Fibroblast of lung (primary cell): ENCODE measurements around the gene RFX2. TPM values are rescaled to one million over a fixed set of nuclear protein-coding genes. Genes with fewer than 3 reads are reported as not detected.

Experiments
- DNase-seq, 2 donors: peaks; one replicate each; pipeline versions ENCODE4 v3.0.0 to v3.0.0-alpha.2; 2010; ENCODE audit warnings: low read depth in 2 of 2
- H2AFZ ChIP-seq: 2 replicates; pipeline ENCODE4 v1.5.1; 2012; ENCODE audit warnings: low read length, control low read depth, inconsistent platforms
- H3K27ac ChIP-seq: 2 replicates; pipeline ENCODE4 v1.5.1; 2011; ENCODE audit warnings: low read length, control low read depth; ENCODE audit not compliant: insufficient read depth
- H3K27me3 ChIP-seq: 2 replicates; pipeline ENCODE4 v1.5.1; 2011; ENCODE audit warnings: mild to moderate bottlenecking, low read length; ENCODE audit not compliant: control insufficient read depth, insufficient read depth
- H3K36me3 ChIP-seq: 2 replicates; pipeline ENCODE4 v1.5.1; 2011; ENCODE audit warnings: low read length; ENCODE audit not compliant: control insufficient read depth, insufficient read depth
- H3K4me1 ChIP-seq: 2 replicates; pipeline ENCODE4 v1.5.1; 2011; ENCODE audit warnings: low read length; ENCODE audit not compliant: control insufficient read depth, insufficient read depth; ENCODE audit errors: extremely low read depth
- H3K4me2 ChIP-seq: 2 replicates; pipeline ENCODE4 v1.5.1; 2011; ENCODE audit warnings: low read length, control low read depth; ENCODE audit not compliant: insufficient read depth; ENCODE audit errors: extremely low read depth
- H3K4me3 ChIP-seq, 4 experiments: fragments of 200-600 bp in 1 of 4; sonication (generic) in 1 of 4; replicated peaks in 1 of 4; 2 replicates each; pipeline ENCODE4 v1.5.1; 2011 to 2016; ENCODE audit warnings: low read length in 4 of 4, low read depth in 3 of 4, mild to moderate bottlenecking in 3 of 4, control low read depth in 2 of 4, inconsistent platforms in 1 of 4, mixed read lengths in 1 of 4; ENCODE audit not compliant: insufficient read depth in 1 of 4; ENCODE audit errors: control extremely low read depth in 1 of 4
- H3K79me2 ChIP-seq: 2 replicates; pipeline ENCODE4 v1.5.1; 2012; ENCODE audit warnings: mild to moderate bottlenecking, low read length, inconsistent platforms; ENCODE audit not compliant: control insufficient read depth, insufficient read depth
- H3K9ac ChIP-seq: 2 replicates; pipeline ENCODE4 v1.5.1; 2011; ENCODE audit warnings: mild to moderate bottlenecking, low read length, control low read depth; ENCODE audit not compliant: insufficient read depth
- H3K9me3 ChIP-seq: 2 replicates; pipeline ENCODE4 v1.5.1; 2012; ENCODE audit warnings: low read depth, low read length; ENCODE audit not compliant: control insufficient read depth, insufficient read depth
- H4K20me1 ChIP-seq: 2 replicates; pipeline ENCODE4 v1.5.1; 2011; ENCODE audit warnings: low read length; ENCODE audit not compliant: control insufficient read depth, insufficient read depth; ENCODE audit errors: extremely low read depth
- CTCF ChIP-seq, 2 donors: IDR thresholded peaks in 1 of 2; conservative IDR thresholded peaks in 1 of 2; 1 replicate in 1 of 2; 2 replicates in 1 of 2; pipeline ENCODE4 v1.5.1; 2011 to 2012; ENCODE audit warnings: low read length in 2 of 2, control low read depth in 1 of 2, inconsistent platforms in 1 of 2, low read depth in 1 of 2, mild to moderate bottlenecking in 1 of 2
- EZH2 ChIP-seq: IDR thresholded peaks from 2 replicates; pipeline ENCODE4 v1.5.1; 2012; ENCODE audit warnings: low read length, control low read depth, mild to moderate bottlenecking; ENCODE audit errors: missing control alignments
- polyA plus RNA-seq, 2 donors: library from polyadenylated mRNA; depleted of rRNA in 1 of 2; stranded (reverse) in 1 of 2; unstranded in 1 of 2; fragments of >200 nt; gene quantifications; 2 replicates each; pipeline ENCODE4 v1.2.1, GENCODE V29; 2011 to 2012; ENCODE audit warnings: missing spikeins in 1 of 2
- total RNA-seq: library from RNA; depleted of rRNA; stranded (reverse); fragments of >200 nt; gene quantifications from 2 replicates; pipeline ENCODE4 v1.2.1, GENCODE V29; 2014

RFX2 gene
- total and polyA plus RNA-seq, 2 donors (not counting 1 experiment from before 2014, with no cell fraction given), result 2.5 to 9.6 TPM

DNA sequence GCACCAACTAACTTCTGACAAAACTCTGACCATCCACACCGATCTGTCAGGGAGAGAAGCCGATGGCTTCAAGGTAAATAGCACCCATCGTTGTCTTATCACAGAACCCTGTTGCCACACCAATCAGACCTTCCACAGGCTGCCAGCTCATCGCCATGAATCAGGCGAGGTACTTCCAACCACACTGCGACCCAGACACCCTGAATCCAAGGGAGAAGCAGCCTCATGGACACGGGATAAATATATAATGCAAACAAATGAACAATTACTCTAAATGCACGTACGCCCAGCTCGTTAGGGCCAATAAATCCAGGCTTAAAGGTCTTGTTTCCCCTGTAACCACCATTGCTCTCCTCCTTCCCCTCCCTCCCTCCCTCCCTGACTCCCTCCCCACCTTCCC, 153.1 kb downstream of the RFX2 start:
- no peak overlapping the region for H3K9ac ChIP-seq
- H3K79me2 ChIP-seq, result peaks cover 80% of the 10 kb centered on the region
- H3K4me1 ChIP-seq, result peaks cover 44% of the 10 kb centered on the region
- no peak overlapping the region for H3K4me3 ChIP-seq
- peaks cover 1% of the 10 kb centered on the region for H4K20me1 ChIP-seq
- DNase-seq, result peak in 1 of 2 donors; percentile 69
- no peaks in the 10 kb centered on the region for H3K27me3 ChIP-seq
- H3K27ac ChIP-seq, result no peak overlapping the region
- no peaks in the 10 kb centered on the region for H3K9me3 ChIP-seq
- peaks cover 1% of the 10 kb centered on the region for H3K36me3 ChIP-seq
- no peak overlapping the region for H3K4me2 ChIP-seq
- TF ChIP-seq EZH2, result no peak
- H2AFZ ChIP-seq, result no peak overlapping the region

- no peak for DNase-seq
- TF ChIP-seq CTCF (conservative IDR thresholded peaks at IDR 0.05 in 1 of 2, IDR thresholded peaks at IDR 0.05 in 1 of 2; ENCODE audit: low read depth in 1 of 2, low read length in 2 of 2) (no peak), EZH2 (no peak)
- peaks cover 42% of the 10 kb centered on the region for H3K4me1 ChIP-seq
These were observed 153.6 kb downstream of the RFX2 start for GRCh38 chr19:5956728-5957127.

GRCh38 chr19:5956323-5956722, 154.0 kb downstream of the RFX2 start:
- no peak overlapping the region for H3K4me3 ChIP-seq
- H2AFZ ChIP-seq, result no peak overlapping the region
- H3K27me3 ChIP-seq, result no peaks in the 10 kb centered on the region
- TF ChIP-seq CTCF (conservative IDR thresholded peaks at IDR 0.05 in 1 of 2, IDR thresholded peaks at IDR 0.05 in 1 of 2; ENCODE audit: low read depth in 1 of 2, low read length in 2 of 2), result no peak
- TF ChIP-seq EZH2, result no peak
- peaks cover 40% of the 10 kb centered on the region for H3K4me1 ChIP-seq
- H3K9me3 ChIP-seq, result no peaks in the 10 kb centered on the region
- H3K27ac ChIP-seq, result no peak overlapping the region
- H3K4me2 ChIP-seq, result no peak overlapping the region
- peaks cover 80% of the 10 kb centered on the region for H3K79me2 ChIP-seq
- H3K36me3 ChIP-seq, result peaks cover 1% of the 10 kb centered on the region
- H4K20me1 ChIP-seq, result peaks cover 1% of the 10 kb centered on the region
- H3K9ac ChIP-seq, result no peak overlapping the region
- no peak for DNase-seq

More at GRCh38 chr19:5956728-5957127, 153.6 kb downstream of the RFX2 start:
- Histone ChIP-seq H3K79me2 (peaks cover 80% of the 10 kb centered on the region), H4K20me1 (peaks cover 1% of the 10 kb centered on the region), H2AFZ (no peak overlapping the region), H3K9me3 (no peaks in the 10 kb centered on the region), H3K9ac (no peak overlapping the region), H3K27me3 (no peaks in the 10 kb centered on the region), H3K4me2 (no peak overlapping the region), H3K27ac (no peak overlapping the region), H3K36me3 (peaks cover 1% of the 10 kb centered on the region), H3K4me3 (no peak overlapping the region)
